ENCODE results near the gene MAN2A1.

DNA sequence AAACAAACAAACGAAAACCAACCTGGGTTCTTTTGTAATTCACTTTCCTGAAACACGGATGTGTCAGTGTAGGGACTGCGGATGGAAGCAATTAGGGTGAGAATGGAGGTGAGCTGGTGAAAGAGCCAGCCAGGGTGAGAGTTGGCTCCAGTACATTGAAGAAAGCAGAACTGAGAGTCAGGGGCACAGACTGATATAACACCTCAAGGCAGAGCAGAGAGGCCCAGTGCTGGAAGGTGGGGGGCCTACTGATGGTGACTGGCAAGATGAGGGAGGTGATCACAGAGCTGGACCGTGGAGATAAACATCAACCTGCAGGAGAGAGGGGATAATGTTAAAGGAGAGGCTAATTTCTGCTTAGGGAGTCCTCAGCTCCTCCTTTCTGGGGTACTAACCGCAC is 221.1 kb downstream of the MAN2A1 start:
- no peak for TF ChIP-seq REST (IDR thresholded peaks at IDR 0.05; ENCODE audit: insufficient read depth in 1 of 2, low read depth in 2 of 2, low read length in 1 of 2)
- no peak for TF ChIP-seq POLR2AphosphoS5 (IDR thresholded peaks at IDR 0.05; ENCODE audit: low read depth, low read length)
- TF ChIP-seq, protein P1, sequence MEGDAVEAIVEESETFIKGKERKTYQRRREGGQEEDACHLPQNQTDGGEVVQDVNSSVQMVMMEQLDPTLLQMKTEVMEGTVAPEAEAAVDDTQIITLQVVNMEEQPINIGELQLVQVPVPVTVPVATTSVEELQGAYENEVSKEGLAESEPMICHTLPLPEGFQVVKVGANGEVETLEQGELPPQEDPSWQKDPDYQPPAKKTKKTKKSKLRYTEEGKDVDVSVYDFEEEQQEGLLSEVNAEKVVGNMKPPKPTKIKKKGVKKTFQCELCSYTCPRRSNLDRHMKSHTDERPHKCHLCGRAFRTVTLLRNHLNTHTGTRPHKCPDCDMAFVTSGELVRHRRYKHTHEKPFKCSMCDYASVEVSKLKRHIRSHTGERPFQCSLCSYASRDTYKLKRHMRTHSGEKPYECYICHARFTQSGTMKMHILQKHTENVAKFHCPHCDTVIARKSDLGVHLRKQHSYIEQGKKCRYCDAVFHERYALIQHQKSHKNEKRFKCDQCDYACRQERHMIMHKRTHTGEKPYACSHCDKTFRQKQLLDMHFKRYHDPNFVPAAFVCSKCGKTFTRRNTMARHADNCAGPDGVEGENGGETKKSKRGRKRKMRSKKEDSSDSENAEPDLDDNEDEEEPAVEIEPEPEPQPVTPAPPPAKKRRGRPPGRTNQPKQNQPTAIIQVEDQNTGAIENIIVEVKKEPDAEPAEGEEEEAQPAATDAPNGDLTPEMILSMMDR (IDR thresholded peaks at IDR 0.05), result no peak
- TF ChIP-seq SIN3A (IDR thresholded peaks at IDR 0.05; ENCODE audit: borderline replicate concordance, insufficient read depth, low read depth, low read length), result no peak
- TF ChIP-seq TCF7L2 (IDR thresholded peaks at IDR 0.05; ENCODE audit: low read depth, low read length), result no peak

Measured in Panc1 (cell line).